B cell (primary cell): Measurements from ENCODE around the gene TTC9. TPM values are rescaled to one million over a fixed set of nuclear protein-coding genes. Genes with fewer than 3 reads are reported as not detected.
A peak's percentile ranks its signal among the peaks of the same experiment; 100 is the strongest.

Experiments
- ATAC-seq: fragments of 200-7000 bp; cut with Tn5 transposase; one replicate; pipeline ENCODE4 v1.10.0; 2021; ENCODE audit warnings: low read depth, mild to moderate bottlenecking, moderate number of reproducible peaks, moderate library complexity
- CTCF ChIA-PET: fragments of 350-600 bp; sonication (Branson Sonifier 250); formaldehyde crosslinking; loops from one replicate; lab custom pipeline; 2021; ENCODE audit warnings: antibody characterized with exemption, inconsistent platforms; lab: Charles Lee
- POLR2A ChIA-PET: fragments of 350-600 bp; sonication (Branson Sonifier 250); formaldehyde crosslinking; loops from one replicate; lab custom pipeline; 2021; ENCODE audit warnings: antibody characterized with exemption; lab: Charles Lee
- DNase-seq: peaks from one replicate; pipeline ENCODE4 v3.0.0; 2013
- H2AFZ ChIP-seq: 2 replicates; pipeline ENCODE4 v1.6.1; 2012; ENCODE audit warnings: mild to moderate bottlenecking, low read depth, low read length; ENCODE audit not compliant: insufficient read depth, poor library complexity, severe bottlenecking
- H3K27ac ChIP-seq, 2 donors: 1 replicate in 1 of 2; 2 replicates in 1 of 2; pipeline ENCODE4 v1.5.1; 2012 to 2013; ENCODE audit warnings: low read length in 2 of 2, mild to moderate bottlenecking in 2 of 2, moderate library complexity in 1 of 2
- H3K27me3 ChIP-seq, 4 experiments: fragments of 200-600 bp in 1 of 4; sonication (generic) in 1 of 4; replicated peaks in 1 of 4; 1 replicate in 2 of 4; 2 replicates in 2 of 4; pipeline versions ENCODE4 v1.6.1 to v1.7.0; 2013 to 2016; ENCODE audit warnings: low read length in 3 of 4, mild to moderate bottlenecking in 2 of 4, mixed read lengths in 1 of 4, moderate library complexity in 1 of 4; ENCODE audit not compliant: insufficient read depth in 4 of 4, control insufficient read depth in 3 of 4; ENCODE audit errors: control extremely low read depth in 1 of 4
- H3K36me3 ChIP-seq, 2 experiments: replicated peaks in 1 of 2; 1 replicate in 1 of 2; 2 replicates in 1 of 2; pipeline versions ENCODE4 v1.6.1 to v1.7.1; 2013; ENCODE audit warnings: low read length in 1 of 2; ENCODE audit not compliant: insufficient read depth in 2 of 2, control insufficient read depth in 1 of 2; ENCODE audit errors: control extremely low read depth in 1 of 2, extremely low read depth in 1 of 2
- H3K4me1 ChIP-seq, 2 donors: fragments of 200-600 bp in 1 of 2; sonication (generic) in 1 of 2; 1 replicate in 1 of 2; 2 replicates in 1 of 2; pipeline versions ENCODE4 v1.5.1 to v1.6.1; 2013 to 2017; ENCODE audit warnings: low read length in 2 of 2; ENCODE audit not compliant: control insufficient read depth in 2 of 2, insufficient read depth in 2 of 2
- H3K4me2 ChIP-seq: replicated peaks from 2 replicates; pipeline ENCODE3; 2012; ENCODE audit warnings: mild to moderate bottlenecking, low read depth, low read length; ENCODE audit not compliant: poor library complexity, severe bottlenecking
- H3K4me3 ChIP-seq, 5 experiments: fragments of 200-600 bp in 1 of 5; sonication (generic) in 1 of 5; 1 replicate in 3 of 5; 2 replicates in 2 of 5; pipeline versions ENCODE4 v1.5.1 to v1.7.0; 2011 to 2016; ENCODE audit warnings: low read length in 4 of 5, mild to moderate bottlenecking in 4 of 5, low read depth in 2 of 5, control low read depth in 1 of 5, moderate library complexity in 1 of 5; ENCODE audit not compliant: insufficient read depth in 1 of 5; ENCODE audit errors: control extremely low read depth in 1 of 5, extremely low read depth in 1 of 5
- H3K79me2 ChIP-seq: fragments of 200-600 bp; sonication (generic); one replicate; pipeline ENCODE4 v1.6.0; 2016; ENCODE audit warnings: low read length; ENCODE audit not compliant: control insufficient read depth, insufficient read depth
- H3K9ac ChIP-seq: fragments of 200-600 bp; sonication (generic); 2 replicates; pipeline ENCODE4 v1.6.1; 2017; ENCODE audit warnings: mild to moderate bottlenecking, low read length, moderate library complexity
- H3K9me3 ChIP-seq, 3 donors: one replicate each; pipeline versions ENCODE4 v1.6.1 to v1.7.1; 2013; ENCODE audit warnings: low read length in 2 of 3; ENCODE audit not compliant: control insufficient read depth in 2 of 3, insufficient read depth in 1 of 3; ENCODE audit errors: control extremely low read depth in 1 of 3
- H4K20me1 ChIP-seq: 2 replicates; pipeline ENCODE4 v1.6.0; 2012; ENCODE audit warnings: mild to moderate bottlenecking, low read length; ENCODE audit not compliant: insufficient read depth, control insufficient read depth, poor library complexity, severe bottlenecking
- H3K27ac Mint-ChIP-seq: one replicate; pipeline ENCODE4 v1.8.0; 2021; ENCODE audit warnings: mixed read lengths
- H3K27me3 Mint-ChIP-seq: one replicate; pipeline ENCODE4 v1.8.0; 2021; ENCODE audit warnings: mixed read lengths
- H3K4me1 Mint-ChIP-seq: one replicate; pipeline ENCODE4 v1.8.0; 2021; ENCODE audit warnings: mixed read lengths
- H3K4me3 Mint-ChIP-seq: one replicate; pipeline ENCODE4 v1.8.0; 2021; ENCODE audit warnings: mixed read lengths
- H3K9me3 Mint-ChIP-seq: one replicate; pipeline ENCODE4 v1.8.0; 2022; ENCODE audit warnings: mixed read lengths; ENCODE audit not compliant: insufficient read depth
- CTCF ChIP-seq: fragments of 200-600 bp; IDR thresholded peaks from one replicate; pipeline ENCODE4 v1.8.0; 2022; ENCODE audit warnings: antibody characterized with exemption, mild to moderate bottlenecking
- EZH2 ChIP-seq: IDR thresholded peaks from 2 replicates; pipeline ENCODE4 v1.6.1; 2012; ENCODE audit warnings: borderline replicate concordance, low read depth, mild to moderate bottlenecking, moderate library complexity, low read length; ENCODE audit not compliant: insufficient read depth, poor library complexity, severe bottlenecking
- WGBS: methylation state at CpG from one replicate; pipeline ENCODE4 v1.1.5; 2013; ENCODE audit warnings: missing lambda C conversion rate; ENCODE audit not compliant: insufficient coverage; 5-methylcytosine and 5-hydroxymethylcytosine counted together
- intact Hi-C: fragments of 100-400 bp; cut with micrococcal nuclease; formaldehyde crosslinking; loops from one replicate; pipeline ENCODE4 v1.10.0; 2022
- polyA plus RNA-seq: library from polyadenylated mRNA; depleted of rRNA; stranded (reverse); fragments of >200 nt; gene quantifications from 2 replicates; pipeline ENCODE4 v1.2.3, GENCODE V29; 2012
- total RNA-seq, 2 donors: library from RNA; stranded (reverse); fragments of 120-200 nt in 1 of 2; gene quantifications; 1 replicate in 1 of 2; 2 replicates in 1 of 2; pipeline versions ENCODE4 v1.2.3 to v1.2.4, GENCODE V29; 2013 to 2022

The TTC9 gene
- total and polyA plus RNA-seq, 2 donors (not counting 1 experiment from before 2014, with no cell fraction given), result 15.3 to 16.3 TPM

- no peak for ATAC-seq
- H3K4me2 ChIP-seq, result peak overlapping the region; percentile 71
- Mint-ChIP-seq H3K27ac (peak overlapping the region; percentile 89), H3K27me3 (no peaks in the 10 kb centered on the region), H3K9me3 (no peaks in the 10 kb centered on the region), H3K4me3 (peak overlapping the region; percentile 65), H3K4me1 (peaks cover 97% of the 10 kb centered on the region)
- DNase-seq, result no peak
- H3K4me3 ChIP-seq, result peak overlapping the region in 3 of 5 experiments; percentile 13 to 41 (median 16)
- TF ChIP-seq EZH2 (no peak), CTCF (no peak)
- peaks cover 96 to 100% of the 10 kb centered on the region in 2 donors for H3K4me1 ChIP-seq
- intact Hi-C loops, result loop anchor here (1.0 to 5.0 kb wide), 4 partner anchors 22 to 898 kb away; partner anchors contain the start of genes COX16, SIPA1L1 and SRSF5
- POLR2A ChIA-PET, result interaction anchor here (0.8 to 1.4 kb wide), 3 partner anchors 21 to 23 kb away, joined by 3 to 6 read pairs (median 3); partner anchors contain the start of gene TTC9
- peak overlapping the region; percentile 21 for H3K9ac ChIP-seq
- H3K36me3 ChIP-seq, result peaks cover 0 to 31% of the 10 kb centered on the region in 2 experiments
- H2AFZ ChIP-seq, result peak overlapping the region; percentile 16
- peaks cover 92% of the 10 kb centered on the region for H3K79me2 ChIP-seq
- 95% methylated on average over 3 of the region's 6 CpGs for WGBS
- H3K9me3 ChIP-seq, result no peaks in the 10 kb centered on the region
- no peaks in the 10 kb centered on the region for H3K27me3 ChIP-seq
- H3K27ac ChIP-seq, result peak overlapping the region; percentile 79 to 89
- CTCF ChIA-PET, result interaction anchor here (0.7 to 3.1 kb wide), 6 partner anchors 8 to 116 kb away, joined by 3 to 19 read pairs (median 3); no protein-coding TSS in a partner anchor
- no peaks in the 10 kb centered on the region for H4K20me1 ChIP-seq
Observed at GRCh38 chr14:70664698-70665447, 23.2 kb downstream of the TTC9 start.
